ENCODE results near the gene CROCC2. TPM values are rescaled to one million over a fixed set of nuclear protein-coding genes. Genes with fewer than 3 reads are reported as not detected.
A peak's percentile ranks its signal among the peaks of the same experiment; 100 is the strongest.
"Not testable (repeated sequence)": the region's sequence is repeated elsewhere in the genome, so short reads cannot be mapped to it uniquely, and the experiment has no call there.

CROCC2 gene
- total and polyA plus RNA-seq, 4 donors: 1.3 to 17.4 (median 4.4) TPM

GRCh38 chr2:240972201-240972600 lies 66.1 kb downstream of the CROCC2 start:
- WGBS, 2 donors: 84 to 89% methylated on average over 11 of the region's 11 CpGs
- Histone ChIP-seq H3K27me3 (ENCODE audit: control insufficient read depth in 3 of 3, insufficient read depth in 3 of 3, low read length in 2 of 3) (no peaks in the 10 kb centered on the region), H3K4me1 (ENCODE audit: control insufficient read depth in 5 of 5, insufficient read depth in 5 of 5, low read length in 5 of 5) (peaks cover 0 to 9% (median 2%) of the 10 kb centered on the region in 5 donors), H3K36me3 (ENCODE audit: control insufficient read depth in 4 of 4, insufficient read depth in 4 of 4, low read length in 4 of 4) (no peaks in the 10 kb centered on the region), H3K9me3 (ENCODE audit: control insufficient read depth in 4 of 4, insufficient read depth in 3 of 4, low read length in 3 of 4) (peaks cover 0 to 4% (median 1%) of the 10 kb centered on the region in 4 donors), H3K27ac (ENCODE audit: low read depth in 1 of 2, low read length in 1 of 2) (no peak overlapping the region), H3K9ac (ENCODE audit: insufficient read depth in 1 of 2, low read length in 2 of 2) (no peak overlapping the region), H3K4me3 (no peak overlapping the region)
- TF ChIP-seq, protein P1, sequence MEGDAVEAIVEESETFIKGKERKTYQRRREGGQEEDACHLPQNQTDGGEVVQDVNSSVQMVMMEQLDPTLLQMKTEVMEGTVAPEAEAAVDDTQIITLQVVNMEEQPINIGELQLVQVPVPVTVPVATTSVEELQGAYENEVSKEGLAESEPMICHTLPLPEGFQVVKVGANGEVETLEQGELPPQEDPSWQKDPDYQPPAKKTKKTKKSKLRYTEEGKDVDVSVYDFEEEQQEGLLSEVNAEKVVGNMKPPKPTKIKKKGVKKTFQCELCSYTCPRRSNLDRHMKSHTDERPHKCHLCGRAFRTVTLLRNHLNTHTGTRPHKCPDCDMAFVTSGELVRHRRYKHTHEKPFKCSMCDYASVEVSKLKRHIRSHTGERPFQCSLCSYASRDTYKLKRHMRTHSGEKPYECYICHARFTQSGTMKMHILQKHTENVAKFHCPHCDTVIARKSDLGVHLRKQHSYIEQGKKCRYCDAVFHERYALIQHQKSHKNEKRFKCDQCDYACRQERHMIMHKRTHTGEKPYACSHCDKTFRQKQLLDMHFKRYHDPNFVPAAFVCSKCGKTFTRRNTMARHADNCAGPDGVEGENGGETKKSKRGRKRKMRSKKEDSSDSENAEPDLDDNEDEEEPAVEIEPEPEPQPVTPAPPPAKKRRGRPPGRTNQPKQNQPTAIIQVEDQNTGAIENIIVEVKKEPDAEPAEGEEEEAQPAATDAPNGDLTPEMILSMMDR (IDR thresholded peaks at IDR 0.05; ENCODE audit: control extremely low read depth, extremely low read depth): no peak
- no peak for DNase-seq
- no peak for ATAC-seq (ENCODE audit: insufficient read depth, low FRiP score)

DNA sequence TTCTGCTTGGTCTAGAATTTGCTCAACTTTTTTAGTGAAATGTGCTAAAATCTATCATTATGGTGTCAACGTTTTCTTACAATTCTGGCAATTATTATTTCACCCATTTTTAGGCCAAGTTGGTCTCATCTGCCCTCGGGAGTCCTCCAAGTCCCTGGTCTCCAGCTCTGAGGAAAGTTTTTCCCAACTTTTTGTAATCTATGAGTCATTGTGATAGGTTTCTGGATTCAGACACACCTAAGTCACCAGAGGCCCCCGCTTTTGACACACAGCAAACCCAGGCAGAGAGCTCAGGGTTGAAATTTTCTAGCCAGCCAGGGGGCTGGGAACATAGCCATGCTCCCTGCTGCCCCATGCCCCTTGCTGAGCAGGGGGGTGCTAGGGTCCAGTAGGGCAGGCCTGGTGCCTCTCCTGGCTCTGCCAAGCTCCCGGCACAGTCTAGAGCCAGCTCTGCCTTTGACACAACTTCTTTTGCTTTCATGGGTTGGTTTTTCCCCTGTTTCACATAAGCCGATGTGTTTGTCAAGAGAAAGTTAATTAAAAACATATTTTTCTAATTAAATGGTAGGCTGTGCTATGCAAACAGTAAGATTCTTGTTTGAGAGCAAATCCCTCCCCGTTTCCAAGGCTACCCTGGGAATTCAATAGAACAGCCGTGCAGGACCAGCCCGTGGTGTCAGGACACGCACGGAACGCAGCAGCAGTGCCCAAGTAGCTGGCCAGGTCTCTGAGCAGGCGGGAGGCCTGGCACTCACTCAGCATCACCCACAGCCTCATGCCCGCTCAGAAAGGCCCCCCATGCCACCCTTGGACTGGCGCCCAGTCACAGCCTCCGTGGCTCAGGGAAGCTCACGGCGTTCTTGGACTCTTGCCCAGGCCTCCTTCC lies 66.7 kb downstream of the CROCC2 start:
- H3K36me3 ChIP-seq (ENCODE audit: control insufficient read depth in 4 of 4, insufficient read depth in 4 of 4, low read length in 4 of 4): no peaks in the 10 kb centered on the region
- H3K4me3 ChIP-seq: no peak overlapping the region
- ATAC-seq (ENCODE audit: insufficient read depth, low FRiP score) (no peak), DNase-seq (no peak)
- H3K9ac ChIP-seq (ENCODE audit: insufficient read depth in 1 of 2, low read length in 2 of 2): no peak overlapping the region
- H3K27ac ChIP-seq (ENCODE audit: low read depth in 1 of 2, low read length in 1 of 2): no peak overlapping the region
- no peaks in the 10 kb centered on the region for H3K27me3 ChIP-seq (ENCODE audit: control insufficient read depth in 3 of 3, insufficient read depth in 3 of 3, low read length in 2 of 3)
- H3K9me3 ChIP-seq (ENCODE audit: control insufficient read depth in 4 of 4, insufficient read depth in 3 of 4, low read length in 3 of 4): peaks cover 0 to 4% (median 1%) of the 10 kb centered on the region in 4 donors
- TF ChIP-seq, protein P1 (IDR thresholded peaks at IDR 0.05; ENCODE audit: control extremely low read depth, extremely low read depth): no peak
- peaks cover 0 to 9% (median 2%) of the 10 kb centered on the region in 5 donors for H3K4me1 ChIP-seq (ENCODE audit: control insufficient read depth in 5 of 5, insufficient read depth in 5 of 5, low read length in 5 of 5)
- WGBS, 2 donors: 58 to 74% methylated on average over 17 of the region's 17 CpGs

GRCh38 chr2:240974771-240975572 lies 68.8 kb downstream of the CROCC2 start:
- DNase-seq (peak in 1 of 3 donors; percentile 52), ATAC-seq (ENCODE audit: insufficient read depth, low FRiP score) (no peak)
- Histone ChIP-seq H3K4me1 (ENCODE audit: control insufficient read depth in 5 of 5, insufficient read depth in 5 of 5, low read length in 5 of 5) (peaks cover 0 to 2% (median 0%) of the 10 kb centered on the region in 5 donors), H3K27ac (ENCODE audit: low read depth in 1 of 2, low read length in 1 of 2) (no peak overlapping the region), H3K36me3 (ENCODE audit: control insufficient read depth in 4 of 4, insufficient read depth in 4 of 4, low read length in 4 of 4) (no peaks in the 10 kb centered on the region), H3K9ac (ENCODE audit: insufficient read depth in 1 of 2, low read length in 2 of 2) (no peak overlapping the region), H3K9me3 (ENCODE audit: control insufficient read depth in 4 of 4, insufficient read depth in 3 of 4, low read length in 3 of 4) (peaks cover 0 to 4% (median 1%) of the 10 kb centered on the region in 4 donors), H3K27me3 (ENCODE audit: control insufficient read depth in 3 of 3, insufficient read depth in 3 of 3, low read length in 2 of 3) (no peaks in the 10 kb centered on the region), H3K4me3 (no peak overlapping the region)
- 74% methylated on average over 10 of the region's 10 CpGs for WGBS, 2 donors
- TF ChIP-seq, protein P1 (IDR thresholded peaks at IDR 0.05; ENCODE audit: control extremely low read depth, extremely low read depth): no peak

GRCh38 chr2:240975903-240976302 lies 69.8 kb downstream of the CROCC2 start:
- H3K36me3 ChIP-seq (ENCODE audit: control insufficient read depth in 4 of 4, insufficient read depth in 4 of 4, low read length in 4 of 4); H3K27me3 ChIP-seq (ENCODE audit: control insufficient read depth in 3 of 3, insufficient read depth in 3 of 3, low read length in 2 of 3); H3K9me3 ChIP-seq (ENCODE audit: control insufficient read depth in 4 of 4, insufficient read depth in 3 of 4, low read length in 3 of 4); H3K9ac ChIP-seq (ENCODE audit: insufficient read depth in 1 of 2, low read length in 2 of 2); DNase-seq; H3K27ac ChIP-seq (ENCODE audit: low read depth in 1 of 2, low read length in 1 of 2); H3K4me3 ChIP-seq; H3K4me1 ChIP-seq (ENCODE audit: control insufficient read depth in 5 of 5, insufficient read depth in 5 of 5, low read length in 5 of 5); ATAC-seq (ENCODE audit: insufficient read depth, low FRiP score): not testable (repeated sequence)
- WGBS, 2 donors: 77 to 87% methylated on average over 4 of the region's 4 CpGs

Measured in lung (tissue), 12 donors.